OCI-LY7 (cell line): Measurements from ENCODE around the gene ABCB1. TPM values are rescaled to one million over a fixed set of nuclear protein-coding genes. Genes with fewer than 3 reads are reported as not detected.

Experiments
- BruUV-seq: library from RNA; stranded (reverse); fragments of 400-500 nt; replicated peaks from 2 replicates; lab custom pipeline; 2021; lab: Mats Ljungman, UMichigan
- CTCF ChIA-PET: fragments of 300-600 bp; sonication (Branson Sonifier 250); formaldehyde crosslinking; loops from one replicate; lab custom pipeline; 2022; ENCODE audit warnings: antibody characterized with exemption; ENCODE audit not compliant: unreplicated experiment; lab: Charles Lee
- POLR2A ChIA-PET: fragments of 300-600 bp; sonication (Branson Sonifier 250); formaldehyde crosslinking; loops from one replicate; lab custom pipeline; 2022; ENCODE audit warnings: antibody characterized with exemption; lab: Charles Lee
- DNase-seq: peaks from one replicate; pipeline ENCODE4 v3.0.0-alpha.2; 2015; ENCODE audit warnings: low spot score
- H2AFZ ChIP-seq: fragments of 200-600 bp; sonication (generic), shearing (Covaris generic); 2 replicates; pipeline ENCODE4 v1.6.1; 2014; ENCODE audit warnings: mild to moderate bottlenecking, antibody characterized with exemption, low read length, moderate library complexity
- H3K27ac ChIP-seq: fragments of 200-600 bp; sonication (generic); 2 replicates; pipeline ENCODE4 v1.5.1; 2014; ENCODE audit warnings: mixed run types, low read depth, mild to moderate bottlenecking, moderate library complexity, low read length, inconsistent platforms; ENCODE audit not compliant: poor library complexity, severe bottlenecking
- H3K36me3 ChIP-seq: fragments of 200-600 bp; sonication (generic); 2 replicates; pipeline ENCODE4 v1.6.1; 2014; ENCODE audit warnings: mild to moderate bottlenecking, antibody characterized with exemption, low read length, moderate library complexity, mixed read lengths; ENCODE audit not compliant: insufficient read depth
- H3K4me1 ChIP-seq: fragments of 200-600 bp; sonication (generic); 2 replicates; pipeline ENCODE4 v1.5.1; 2014; ENCODE audit warnings: mild to moderate bottlenecking, low read length; ENCODE audit not compliant: insufficient read depth, poor library complexity, severe bottlenecking
- H3K4me2 ChIP-seq: fragments of 200-600 bp; sonication (generic); 2 replicates; pipeline ENCODE4 v1.6.1; 2014; ENCODE audit warnings: mild to moderate bottlenecking, low read length
- H3K4me3 ChIP-seq: fragments of 200-600 bp; sonication (generic); 2 replicates; pipeline ENCODE4 v1.5.1; 2014; ENCODE audit warnings: mild to moderate bottlenecking, low read depth, low read length; ENCODE audit not compliant: poor library complexity, severe bottlenecking
- H3K79me2 ChIP-seq: fragments of 200-600 bp; sonication (generic); 2 replicates; pipeline ENCODE4 v1.6.1; 2016; ENCODE audit warnings: low read depth, mild to moderate bottlenecking, low read length, moderate library complexity, mixed read lengths; ENCODE audit not compliant: insufficient read depth
- H3K9me2 ChIP-seq: fragments of 200-600 bp; sonication (generic); 2 replicates; pipeline ENCODE4 v1.6.1; 2016; ENCODE audit warnings: mild to moderate bottlenecking, low read length, mixed read lengths; ENCODE audit not compliant: insufficient read depth
- H3K9me3 ChIP-seq: fragments of 200-600 bp; sonication (generic); 2 replicates; pipeline ENCODE4 v1.6.1; 2014; ENCODE audit warnings: mild to moderate bottlenecking, mixed run types, low read length, mixed read lengths
- H4K20me1 ChIP-seq: fragments of 200-600 bp; sonication (generic); 2 replicates; pipeline ENCODE4 v1.6.1; 2014; ENCODE audit warnings: mild to moderate bottlenecking, antibody characterized with exemption, low read length, moderate library complexity, mixed read lengths; ENCODE audit not compliant: insufficient read depth
- EZH2phosphoT487 ChIP-seq: fragments of 200-600 bp; sonication (generic); IDR thresholded peaks from 2 replicates; pipeline ENCODE4 v1.6.1; 2018; ENCODE audit warnings: low read depth, borderline replicate concordance, mild to moderate bottlenecking, mixed run types, antibody characterized with exemption, low read length, moderate library complexity, mixed read lengths
- intact Hi-C: fragments of 100-400 bp; cut with micrococcal nuclease; formaldehyde crosslinking; loops from one replicate; pipeline ENCODE4 v1.10.0; 2022; ENCODE audit not compliant: unreplicated experiment
- total RNA-seq, 2 experiments: library from RNA; depleted of rRNA in 1 of 2; stranded (reverse); fragments of >200 nt in 1 of 2; shearing (Covaris generic) in 1 of 2; gene quantifications; 2 replicates each; pipeline ENCODE4 v1.2.3, GENCODE V29; 2014 to 2022
- TF ChIP-seq, protein P1 (sequence below): fragments of 200-600 bp; sonication (generic); conservative IDR thresholded peaks from 2 replicates; pipeline ENCODE4 v1.5.1; 2014; ENCODE audit warnings: mild to moderate bottlenecking, antibody characterized with exemption, low read length, moderate library complexity, mixed read lengths

The ABCB1 gene
- total RNA-seq, 2 experiments from 2014 or later, result not detected

- H3K4me2 ChIP-seq, result no peak overlapping the region
- CTCF ChIA-PET, result no interaction called here
- no TSS peak for BruUV-seq
- no peaks in the 10 kb centered on the region for H3K79me2 ChIP-seq
- no peaks in the 10 kb centered on the region for H3K4me1 ChIP-seq
- intact Hi-C loops, result no loop called here
- no peaks in the 10 kb centered on the region for H3K9me2 ChIP-seq
- no peak overlapping the region for H3K27ac ChIP-seq
- H2AFZ ChIP-seq, result no peak overlapping the region
- POLR2A ChIA-PET, result interaction anchor here (0.6 kb wide), 1 partner anchor 95 kb away, joined by 3 read pairs; no protein-coding TSS in a partner anchor
- H3K36me3 ChIP-seq, result no peaks in the 10 kb centered on the region
- H3K9me3 ChIP-seq, result no peaks in the 10 kb centered on the region
- no peaks in the 10 kb centered on the region for H4K20me1 ChIP-seq
- no peak for TF ChIP-seq EZH2phosphoT487
- TF ChIP-seq, protein P1, sequence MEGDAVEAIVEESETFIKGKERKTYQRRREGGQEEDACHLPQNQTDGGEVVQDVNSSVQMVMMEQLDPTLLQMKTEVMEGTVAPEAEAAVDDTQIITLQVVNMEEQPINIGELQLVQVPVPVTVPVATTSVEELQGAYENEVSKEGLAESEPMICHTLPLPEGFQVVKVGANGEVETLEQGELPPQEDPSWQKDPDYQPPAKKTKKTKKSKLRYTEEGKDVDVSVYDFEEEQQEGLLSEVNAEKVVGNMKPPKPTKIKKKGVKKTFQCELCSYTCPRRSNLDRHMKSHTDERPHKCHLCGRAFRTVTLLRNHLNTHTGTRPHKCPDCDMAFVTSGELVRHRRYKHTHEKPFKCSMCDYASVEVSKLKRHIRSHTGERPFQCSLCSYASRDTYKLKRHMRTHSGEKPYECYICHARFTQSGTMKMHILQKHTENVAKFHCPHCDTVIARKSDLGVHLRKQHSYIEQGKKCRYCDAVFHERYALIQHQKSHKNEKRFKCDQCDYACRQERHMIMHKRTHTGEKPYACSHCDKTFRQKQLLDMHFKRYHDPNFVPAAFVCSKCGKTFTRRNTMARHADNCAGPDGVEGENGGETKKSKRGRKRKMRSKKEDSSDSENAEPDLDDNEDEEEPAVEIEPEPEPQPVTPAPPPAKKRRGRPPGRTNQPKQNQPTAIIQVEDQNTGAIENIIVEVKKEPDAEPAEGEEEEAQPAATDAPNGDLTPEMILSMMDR, result no peak
- no peak overlapping the region for H3K4me3 ChIP-seq
- DNase-seq, result no peak
These were observed 72.0 kb downstream of the ABCB1 start for GRCh38 chr7:87528730-87529129.

- TF ChIP-seq, protein P1, result no peak
- no peak for TF ChIP-seq EZH2phosphoT487
- H3K27ac ChIP-seq, result no peak overlapping the region
- H2AFZ ChIP-seq, result no peak overlapping the region
- no peak for DNase-seq
- CTCF ChIA-PET, result no interaction called here
- no peaks in the 10 kb centered on the region for H3K9me2 ChIP-seq
- H3K4me1 ChIP-seq, result no peaks in the 10 kb centered on the region
- H3K9me3 ChIP-seq, result no peaks in the 10 kb centered on the region
- no peaks in the 10 kb centered on the region for H3K36me3 ChIP-seq
- POLR2A ChIA-PET, result interaction anchor here (0.7 kb wide), 1 partner anchor 195 kb away, joined by 4 read pairs; no protein-coding TSS in a partner anchor
- no TSS peak for BruUV-seq
- no peak overlapping the region for H3K4me3 ChIP-seq
- H4K20me1 ChIP-seq, result no peaks in the 10 kb centered on the region
- H3K79me2 ChIP-seq, result no peaks in the 10 kb centered on the region
- intact Hi-C loops, result no loop called here
- no peak overlapping the region for H3K4me2 ChIP-seq
These were observed 81.9 kb downstream of the ABCB1 start for GRCh38 chr7:87518735-87519134.

- BruUV-seq, result no TSS peak
- H3K36me3 ChIP-seq, result no peaks in the 10 kb centered on the region
- no peak overlapping the region for H3K27ac ChIP-seq
- H4K20me1 ChIP-seq, result no peaks in the 10 kb centered on the region
- H3K4me2 ChIP-seq, result no peak overlapping the region
- DNase-seq, result no peak
- H3K79me2 ChIP-seq, result no peaks in the 10 kb centered on the region
- ChIA-PET POLR2A (no interaction called here), CTCF (no interaction called here)
- H3K9me2 ChIP-seq, result no peaks in the 10 kb centered on the region
- H3K4me1 ChIP-seq, result no peaks in the 10 kb centered on the region
- TF ChIP-seq, protein P1, result no peak
- no peak for TF ChIP-seq EZH2phosphoT487
- H2AFZ ChIP-seq, result no peak overlapping the region
- H3K9me3 ChIP-seq, result no peaks in the 10 kb centered on the region
- H3K4me3 ChIP-seq, result no peak overlapping the region
- intact Hi-C loops, result no loop called here
These were observed 82.8 kb downstream of the ABCB1 start for GRCh38 chr7:87517891-87518290.
